Suprapubic skin (tissue), 3 donors: ENCODE measurements around the gene SPATA2.
"Not testable (repeated sequence)": the region's sequence is repeated elsewhere in the genome, so short reads cannot be mapped to it uniquely, and the experiment has no call there.

Experiments used
- CTCF ChIP-seq, 2 donors: fragments of 200-600 bp in 1 of 2; fragments of 450-650 bp in 1 of 2; sonication (generic) in 1 of 2; IDR thresholded peaks; one replicate each; pipeline ENCODE4 v1.5.1; 2016 to 2019; ENCODE audit warnings: antibody characterized with exemption in 2 of 2, mild to moderate bottlenecking in 1 of 2, moderate library complexity in 1 of 2
- POLR2AphosphoS5 ChIP-seq, 3 donors: sonication (generic); formaldehyde crosslinking; IDR thresholded peaks; one replicate each; pipeline ENCODE4 v1.6.1; 2017; ENCODE audit warnings: antibody characterized with exemption in 3 of 3

- TF ChIP-seq CTCF, POLR2AphosphoS5 (IDR thresholded peaks at IDR 0.05): not testable (repeated sequence)
Measured at GRCh38 chr20:49955830-49956396, 40.6 kb upstream of the SPATA2 start.
